T47D (cell line): ENCODE data around the gene RMND1.

Experiments used
- DNase-seq, 2 experiments: peaks; one replicate each; pipeline versions ENCODE4 v3.0.0 to v3.0.0-alpha.2; 2011 to 2012; ENCODE audit warnings: low read depth in 1 of 2, low spot score in 1 of 2
- JUND ChIP-seq: IDR thresholded peaks from 2 replicates; pipeline ENCODE4 v1.6.1; 2012; ENCODE audit warnings: low read depth
- in situ Hi-C: cut with HindIII; loops from 2 replicates; pipeline ENCODE4 v1.10.0; 2016; ENCODE audit warnings: low sequenced_read_pairs, low pct_unique_long_range_greater_than_20kb

Gene RMND1

GRCh38 chr6:151430886-151431285 is 21.0 kb downstream of the RMND1 start:
- in situ Hi-C loops, result no loop called here
- TF ChIP-seq JUND, result no peak

GRCh38 chr6:151428093-151428735 is 23.7 kb downstream of the RMND1 start:
- DNase-seq, result no peak
- in situ Hi-C loops, result no loop called here

More at GRCh38 chr6:151430886-151431285, 21.0 kb downstream of the RMND1 start:
- peak in 1 of 2 experiments; percentile 38 for DNase-seq

GRCh38 chr6:151425561-151425960 is 26.4 kb downstream of the RMND1 start:
- in situ Hi-C loops, result no loop called here
- DNase-seq, result no peak
- no peak for TF ChIP-seq JUND

More at GRCh38 chr6:151428093-151428735, 23.7 kb downstream of the RMND1 start:
- no peak for TF ChIP-seq JUND

GRCh38 chr6:151422981-151423380 is 28.9 kb downstream of the RMND1 start:
- no peak for DNase-seq
- in situ Hi-C loops, result no loop called here
- TF ChIP-seq JUND, result no peak

- no peak for DNase-seq
Observed at GRCh38 chr6:151417477-151417876, 34.4 kb downstream of the RMND1 start.

GRCh38 chr6:151414641-151415260 is 37.2 kb downstream of the RMND1 start:
- no peak for TF ChIP-seq JUND
- in situ Hi-C loops, result no loop called here
- no peak for DNase-seq

More at GRCh38 chr6:151417477-151417876, 34.4 kb downstream of the RMND1 start:
- in situ Hi-C loops, result no loop called here
- no peak for TF ChIP-seq JUND

GRCh38 chr6:151413372-151414145 is 38.4 kb downstream of the RMND1 start:
- no peak for TF ChIP-seq JUND
- no peak for DNase-seq
- in situ Hi-C loops, result no loop called here

- in situ Hi-C loops, result no loop called here
- DNase-seq, result no peak
- no peak for TF ChIP-seq JUND
Observed at GRCh38 chr6:151412909-151413308, 39.0 kb downstream of the RMND1 start.

GRCh38 chr6:151409679-151410078 is 42.2 kb downstream of the RMND1 start:
- in situ Hi-C loops, result no loop called here
- DNase-seq, result no peak
- TF ChIP-seq JUND, result no peak

- TF ChIP-seq JUND, result no peak
- no peak for DNase-seq
- in situ Hi-C loops, result no loop called here
Observed at GRCh38 chr6:151409260-151409659, 42.7 kb downstream of the RMND1 start.

- no peak for TF ChIP-seq JUND
- no peak for DNase-seq
- in situ Hi-C loops, result no loop called here
Observed at GRCh38 chr6:151408858-151409257, 43.1 kb downstream of the RMND1 start.

GRCh38 chr6:151403919-151404308 is 48.0 kb downstream of the RMND1 start:
- DNase-seq, result no peak
- TF ChIP-seq JUND, result no peak
- in situ Hi-C loops, result no loop called here

- in situ Hi-C loops, result no loop called here
- DNase-seq, result no peak
- TF ChIP-seq JUND, result no peak
Observed at GRCh38 chr6:151402228-151402627, 49.7 kb downstream of the RMND1 start.

GRCh38 chr6:151400473-151400872 is 51.5 kb downstream of the RMND1 start:
- in situ Hi-C loops, result no loop called here

More at GRCh38 chr6:151400473-151400872, 51.5 kb downstream of the RMND1 start:
- TF ChIP-seq JUND, result no peak
- DNase-seq, result no peak
